ENCODE data around the gene SHANK2. TPM values are rescaled to one million over a fixed set of nuclear protein-coding genes. Genes with fewer than 3 reads are reported as not detected.

SHANK2 gene
- total RNA-seq, 1 experiment from 2014 or later = 0.86 TPM

- intact Hi-C loops (cut with micrococcal nuclease) = no loop called here
- Mint-ChIP-seq H3K27ac (ENCODE audit: low read depth, unreplicated experiment) (no peak overlapping the region), H3K36me3 (ENCODE audit: insufficient read depth, unreplicated experiment) (no peaks in the 10 kb centered on the region), H3K9me3 (ENCODE audit: unreplicated experiment) (no peaks in the 10 kb centered on the region), H3K4me3 (ENCODE audit: unreplicated experiment) (no peak overlapping the region), H3K4me1 (ENCODE audit: insufficient read depth, unreplicated experiment) (peaks cover 8% of the 10 kb centered on the region), H3K27me3 (ENCODE audit: insufficient read depth, unreplicated experiment) (no peaks in the 10 kb centered on the region)
- no peak for TF ChIP-seq CTCF (IDR thresholded peaks at IDR 0.05; ENCODE audit: unreplicated experiment)
- DNase-seq (ENCODE audit: unreplicated experiment) = no peak
- POLR2A ChIA-PET = no interaction called here
- CTCF ChIA-PET = no interaction called here
- no TSS peak for BruUV-seq (replicated peaks)
These were observed 13.2 kb upstream of the SHANK2 start for GRCh38 chr11:71265559-71266092.

- POLR2A ChIA-PET = no interaction called here
- H3K4me1 Mint-ChIP-seq (ENCODE audit: insufficient read depth, unreplicated experiment) = no peaks in the 10 kb centered on the region
These were observed 11.0 kb upstream of the SHANK2 start for GRCh38 chr11:71263386-71263785.

GRCh38 chr11:71255800-71256479 is 3.6 kb upstream of the SHANK2 start:
- POLR2A ChIA-PET = interaction anchor here (0.6 to 1.5 kb wide), 3 partner anchors 9 to 199 kb away, joined by 3 to 4 read pairs (median 4); no protein-coding TSS in a partner anchor
- BruUV-seq (replicated peaks) = no TSS peak
- Mint-ChIP-seq H3K9me3 (ENCODE audit: unreplicated experiment) (peaks cover 7% of the 10 kb centered on the region), H3K36me3 (ENCODE audit: insufficient read depth, unreplicated experiment) (no peaks in the 10 kb centered on the region), H3K4me3 (ENCODE audit: unreplicated experiment) (no peak overlapping the region), H3K27ac (ENCODE audit: low read depth, unreplicated experiment) (no peak overlapping the region), H3K27me3 (ENCODE audit: insufficient read depth, unreplicated experiment) (peaks cover 25% of the 10 kb centered on the region), H3K4me1 (ENCODE audit: insufficient read depth, unreplicated experiment) (no peaks in the 10 kb centered on the region)
- TF ChIP-seq CTCF (IDR thresholded peaks at IDR 0.05; ENCODE audit: unreplicated experiment) = no peak
- CTCF ChIA-PET = no interaction called here
- no peak for DNase-seq (ENCODE audit: unreplicated experiment)
- intact Hi-C loops (cut with micrococcal nuclease) = no loop called here

More at GRCh38 chr11:71263386-71263785, 11.0 kb upstream of the SHANK2 start:
- BruUV-seq (replicated peaks) = no TSS peak
- Mint-ChIP-seq H3K27ac (ENCODE audit: low read depth, unreplicated experiment) (no peak overlapping the region), H3K36me3 (ENCODE audit: insufficient read depth, unreplicated experiment) (no peaks in the 10 kb centered on the region), H3K4me3 (ENCODE audit: unreplicated experiment) (no peak overlapping the region), H3K9me3 (ENCODE audit: unreplicated experiment) (no peaks in the 10 kb centered on the region), H3K27me3 (ENCODE audit: insufficient read depth, unreplicated experiment) (no peaks in the 10 kb centered on the region)
- no peak for TF ChIP-seq CTCF (IDR thresholded peaks at IDR 0.05; ENCODE audit: unreplicated experiment)
- DNase-seq (ENCODE audit: unreplicated experiment) = no peak
- CTCF ChIA-PET = interaction anchor here (0.6 kb wide), 2 partner anchors 146 to 714 kb away, joined by 3 read pairs; no protein-coding TSS in a partner anchor
- intact Hi-C loops (cut with micrococcal nuclease) = no loop called here

DNA sequence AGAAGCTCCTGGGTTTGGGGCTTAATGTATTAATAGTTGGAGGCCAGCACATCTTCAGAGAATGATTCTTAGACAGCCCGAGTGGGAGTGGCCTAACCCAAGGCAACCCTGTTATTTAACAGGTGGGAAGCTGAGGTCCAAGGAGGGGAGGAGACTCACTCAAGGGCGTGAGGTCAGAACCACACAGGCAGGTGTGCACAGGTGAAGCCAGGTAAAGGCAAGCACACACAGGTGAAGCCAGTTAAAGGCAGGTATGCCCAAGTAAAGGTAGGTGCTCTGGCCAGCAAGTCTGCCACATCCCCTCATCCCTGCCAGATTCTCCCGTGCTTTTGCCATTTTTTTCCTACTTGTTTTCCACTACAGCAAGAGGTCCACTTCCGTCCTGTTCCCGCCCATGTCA is 2.9 kb upstream of the SHANK2 start:
- no TSS peak for BruUV-seq (replicated peaks)
- Mint-ChIP-seq H3K27me3 (ENCODE audit: insufficient read depth, unreplicated experiment) (peaks cover 25% of the 10 kb centered on the region), H3K4me3 (ENCODE audit: unreplicated experiment) (no peak overlapping the region), H3K36me3 (ENCODE audit: insufficient read depth, unreplicated experiment) (no peaks in the 10 kb centered on the region), H3K27ac (ENCODE audit: low read depth, unreplicated experiment) (no peak overlapping the region), H3K4me1 (ENCODE audit: insufficient read depth, unreplicated experiment) (no peaks in the 10 kb centered on the region), H3K9me3 (ENCODE audit: unreplicated experiment) (peaks cover 7% of the 10 kb centered on the region)
- intact Hi-C loops (cut with micrococcal nuclease) = no loop called here
- no peak for TF ChIP-seq CTCF (IDR thresholded peaks at IDR 0.05; ENCODE audit: unreplicated experiment)
- ChIA-PET CTCF (no interaction called here), POLR2A (interaction anchor here (0.9 to 1.5 kb wide), 2 partner anchors 8 to 14 kb away, joined by 3 to 4 read pairs; no protein-coding TSS in a partner anchor)
- DNase-seq (ENCODE audit: unreplicated experiment) = no peak
